Neuronal stem cell (in vitro differentiated cells): Measurements from ENCODE around the gene IMMP2L.

Experiments used
- DNase-seq: peaks from one replicate; pipeline ENCODE4 v3.0.0-alpha.2; 2013; ENCODE audit warnings: low spot score
- H2AFZ ChIP-seq: one replicate; pipeline ENCODE4 v1.6.1; 2013; ENCODE audit warnings: mild to moderate bottlenecking, low read length, inconsistent platforms
- H2AK5ac ChIP-seq: 2 replicates; pipeline ENCODE4 v1.6.1; 2013; ENCODE audit warnings: low read depth, mild to moderate bottlenecking, inconsistent platforms, low read length, moderate library complexity, mixed read lengths
- H2BK120ac ChIP-seq: 2 replicates; pipeline ENCODE4 v1.6.1; 2013; ENCODE audit warnings: low read depth, mild to moderate bottlenecking, inconsistent platforms, low read length, moderate library complexity, mixed read lengths
- H2BK12ac ChIP-seq: one replicate; pipeline ENCODE4 v1.6.1; 2013; ENCODE audit warnings: low read length, inconsistent platforms
- H2BK15ac ChIP-seq: 2 replicates; pipeline ENCODE4 v1.6.1; 2013; ENCODE audit warnings: mild to moderate bottlenecking, low read length, inconsistent platforms, mixed read lengths
- H2BK5ac ChIP-seq: one replicate; pipeline ENCODE4 v1.6.1; 2013; ENCODE audit warnings: inconsistent platforms, mild to moderate bottlenecking, low read length, moderate library complexity
- H3K14ac ChIP-seq: one replicate; pipeline ENCODE4 v1.6.1; 2013; ENCODE audit warnings: low read length, inconsistent platforms
- H3K18ac ChIP-seq: 2 replicates; pipeline ENCODE4 v1.6.1; 2013; ENCODE audit warnings: low read length, inconsistent platforms
- H3K23ac ChIP-seq: 2 replicates; pipeline ENCODE4 v1.6.1; 2013; ENCODE audit warnings: low read depth, mild to moderate bottlenecking, mixed read lengths, low read length, inconsistent platforms; ENCODE audit not compliant: poor library complexity
- H3K27ac ChIP-seq: replicated peaks from 3 replicates; pipeline ENCODE4 v1.5.1; 2013; ENCODE audit warnings: low read length, inconsistent platforms
- H3K27me3 ChIP-seq, 3 experiments: 2 replicates each; pipeline ENCODE4 v1.6.1; 2013; ENCODE audit warnings: low read length in 3 of 3, mild to moderate bottlenecking in 2 of 3, inconsistent platforms in 1 of 3, low read depth in 1 of 3, mixed read lengths in 1 of 3, moderate library complexity in 1 of 3; ENCODE audit not compliant: control insufficient read depth in 3 of 3, insufficient read depth in 3 of 3
- H3K36me3 ChIP-seq, 2 donors: replicated peaks in 1 of 2; 2 replicates each; pipeline ENCODE4 v1.6.1; 2013; ENCODE audit warnings: low read length in 2 of 2; ENCODE audit not compliant: control insufficient read depth in 2 of 2, insufficient read depth in 2 of 2
- H3K4ac ChIP-seq: 2 replicates; pipeline ENCODE4 v1.6.1; 2013; ENCODE audit warnings: inconsistent platforms, mild to moderate bottlenecking, low read length, moderate library complexity
- H3K4me1 ChIP-seq, 2 donors: 1 replicate in 1 of 2; 2 replicates in 1 of 2; pipeline ENCODE4 v1.6.1; 2013; ENCODE audit warnings: low read length in 2 of 2, low read depth in 1 of 2; ENCODE audit not compliant: control insufficient read depth in 2 of 2, insufficient read depth in 1 of 2
- H3K4me2 ChIP-seq: one replicate; pipeline ENCODE4 v1.6.1; 2013; ENCODE audit warnings: mild to moderate bottlenecking, low read length, inconsistent platforms; ENCODE audit not compliant: insufficient read depth, poor library complexity, severe bottlenecking
- H3K4me3 ChIP-seq, 2 donors: 2 replicates each; pipeline ENCODE4 v1.5.1; 2013; ENCODE audit warnings: low read length in 2 of 2, mild to moderate bottlenecking in 2 of 2, inconsistent platforms in 1 of 2, moderate library complexity in 1 of 2
- H3K79me1 ChIP-seq: one replicate; pipeline ENCODE4 v1.6.1; 2013; ENCODE audit warnings: low read depth, mild to moderate bottlenecking, inconsistent platforms, low read length, moderate library complexity
- H3K9ac ChIP-seq: one replicate; pipeline ENCODE4 v1.6.1; 2013; ENCODE audit warnings: mild to moderate bottlenecking, low read depth, low read length, inconsistent platforms; ENCODE audit not compliant: poor library complexity
- H3K9me3 ChIP-seq, 2 donors: replicated peaks in 1 of 2; 2 replicates each; pipeline versions ENCODE3 to v1.6.1; 2013; ENCODE audit warnings: low read length in 2 of 2, mild to moderate bottlenecking in 2 of 2, inconsistent platforms in 1 of 2, low read depth in 1 of 2, mixed read lengths in 1 of 2, moderate library complexity in 1 of 2; ENCODE audit not compliant: control insufficient read depth in 2 of 2, insufficient read depth in 1 of 2
- H4K8ac ChIP-seq: one replicate; pipeline ENCODE4 v1.6.1; 2013; ENCODE audit warnings: low read depth, mild to moderate bottlenecking, inconsistent platforms, low read length, moderate library complexity
- H4K91ac ChIP-seq: one replicate; pipeline ENCODE4 v1.6.1; 2013; ENCODE audit warnings: low read length, low read depth, mild to moderate bottlenecking, inconsistent platforms; ENCODE audit not compliant: poor library complexity
- WGBS, 2 donors: extraction: QIAGEN DNeasy Blood & Tissue Kit; methylation state at CpG; one replicate each; pipeline ENCODE4 v1.1.7; 2013; ENCODE audit warnings: missing lambda C conversion rate in 2 of 2, mixed read lengths in 1 of 2; ENCODE audit not compliant: insufficient read length in 2 of 2, insufficient replicate concordance in 1 of 2; ENCODE audit errors: extremely low coverage in 2 of 2; 5-methylcytosine and 5-hydroxymethylcytosine counted together

Gene IMMP2L

GRCh38 chr7:111105269-111105668 lies 457.0 kb downstream of the IMMP2L start:
- H3K18ac ChIP-seq, result no peak overlapping the region
- no peak overlapping the region for H4K8ac ChIP-seq
- WGBS, 2 donors, result no CpG with 5 or more reads among the region's 3 CpGs

GRCh38 chr7:111104710-111105109 lies 457.6 kb downstream of the IMMP2L start:
- Histone ChIP-seq H3K4ac (no peak overlapping the region), H3K14ac (no peak overlapping the region), H3K23ac (no peak overlapping the region), H3K9me3 (no peaks in the 10 kb centered on the region), H3K9ac (no peak overlapping the region), H3K18ac (no peak overlapping the region), H2BK120ac (no peak overlapping the region), H3K4me1 (peaks cover 0 to 11% of the 10 kb centered on the region in 2 donors), H3K27me3 (no peaks in the 10 kb centered on the region), H4K8ac (no peak overlapping the region), H3K79me1 (no peaks in the 10 kb centered on the region), H3K4me2 (no peak overlapping the region), H2BK5ac (no peak overlapping the region), H2BK15ac (no peak overlapping the region), H3K27ac (no peak overlapping the region), H3K4me3 (no peak overlapping the region), H3K36me3 (peaks cover 0 to 20% of the 10 kb centered on the region in 2 donors), H4K91ac (no peak overlapping the region), H2AFZ (no peak overlapping the region), H2BK12ac (no peak overlapping the region), H2AK5ac (no peak overlapping the region)
- no CpG with 5 or more reads among the region's 3 CpGs for WGBS, 2 donors
- no peak for DNase-seq

More at GRCh38 chr7:111105269-111105668, 457.0 kb downstream of the IMMP2L start:
- Histone ChIP-seq H3K23ac (no peak overlapping the region), H3K27me3 (no peaks in the 10 kb centered on the region), H3K9me3 (no peaks in the 10 kb centered on the region), H3K4ac (no peak overlapping the region), H2BK15ac (no peak overlapping the region), H3K4me3 (no peak overlapping the region), H2AFZ (no peak overlapping the region), H3K4me1 (peaks cover 0 to 11% of the 10 kb centered on the region in 2 donors), H3K9ac (no peak overlapping the region), H2AK5ac (no peak overlapping the region), H2BK5ac (no peak overlapping the region), H3K14ac (no peak overlapping the region), H3K27ac (no peak overlapping the region), H2BK12ac (no peak overlapping the region), H3K79me1 (no peaks in the 10 kb centered on the region), H4K91ac (no peak overlapping the region), H2BK120ac (no peak overlapping the region), H3K4me2 (no peak overlapping the region), H3K36me3 (peaks cover 0 to 15% of the 10 kb centered on the region in 2 donors)
- no peak for DNase-seq

- Histone ChIP-seq H3K14ac (no peak overlapping the region), H4K91ac (no peak overlapping the region), H2BK12ac (no peak overlapping the region), H2BK5ac (no peak overlapping the region), H3K9me3 (no peaks in the 10 kb centered on the region), H3K23ac (no peak overlapping the region), H3K27ac (no peak overlapping the region), H3K18ac (no peak overlapping the region), H3K4me1 (peaks cover 0 to 11% of the 10 kb centered on the region in 2 donors), H2AFZ (no peak overlapping the region), H2BK120ac (no peak overlapping the region), H3K36me3 (peaks cover 0 to 20% of the 10 kb centered on the region in 2 donors), H3K27me3 (no peaks in the 10 kb centered on the region), H2BK15ac (no peak overlapping the region), H2AK5ac (no peak overlapping the region), H3K79me1 (no peaks in the 10 kb centered on the region), H4K8ac (no peak overlapping the region), H3K4me2 (no peak overlapping the region), H3K4me3 (no peak overlapping the region), H3K9ac (no peak overlapping the region), H3K4ac (no peak overlapping the region)
- no peak for DNase-seq
- WGBS, 2 donors, result no CpG with 5 or more reads among the region's 4 CpGs
Observed at GRCh38 chr7:111103678-111104274, 458.5 kb downstream of the IMMP2L start.

DNA sequence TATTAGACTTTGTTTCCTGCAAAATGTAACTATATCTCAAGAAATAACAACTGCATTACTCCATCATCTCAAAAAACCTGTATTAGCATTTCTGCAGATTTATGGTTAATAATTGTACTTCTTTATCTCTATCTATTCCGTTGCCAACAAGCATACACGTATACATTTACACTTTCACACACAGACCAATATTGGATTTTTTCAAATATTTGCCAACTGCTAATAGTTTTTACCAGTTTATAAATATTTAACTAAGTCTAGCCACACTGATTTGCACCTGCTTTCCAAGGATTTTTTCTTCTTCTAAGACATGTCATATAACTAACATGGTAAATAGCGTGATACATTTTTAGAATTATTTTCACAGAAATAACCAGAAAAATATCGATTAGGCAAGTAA lies 459.2 kb downstream of the IMMP2L start:
- no CpG with 5 or more reads among the region's 4 CpGs for WGBS, 2 donors
- no peak overlapping the region for H3K4me2 ChIP-seq
- no peak overlapping the region for H3K9ac ChIP-seq
- H2BK120ac ChIP-seq, result no peak overlapping the region
- no peak overlapping the region for H2AK5ac ChIP-seq
- H2BK12ac ChIP-seq, result no peak overlapping the region
- peaks cover 0 to 20% of the 10 kb centered on the region in 2 donors for H3K36me3 ChIP-seq
- no peak overlapping the region for H3K23ac ChIP-seq
- no peak overlapping the region for H3K18ac ChIP-seq
- peaks cover 0 to 11% of the 10 kb centered on the region in 2 donors for H3K4me1 ChIP-seq
- no peaks in the 10 kb centered on the region for H3K9me3 ChIP-seq
- no peak for DNase-seq
- H2AFZ ChIP-seq, result no peak overlapping the region
- no peak overlapping the region for H4K8ac ChIP-seq
- no peak overlapping the region for H3K27ac ChIP-seq
- no peak overlapping the region for H3K14ac ChIP-seq
- no peak overlapping the region for H3K4ac ChIP-seq
- H3K79me1 ChIP-seq, result no peaks in the 10 kb centered on the region
- no peak overlapping the region for H3K4me3 ChIP-seq
- no peak overlapping the region for H4K91ac ChIP-seq
- no peak overlapping the region for H2BK5ac ChIP-seq
- no peaks in the 10 kb centered on the region for H3K27me3 ChIP-seq
- no peak overlapping the region for H2BK15ac ChIP-seq
